Natural killer cell (primary cell): ENCODE measurements around the gene TBC1D22A. TPM values are rescaled to one million over a fixed set of nuclear protein-coding genes. Genes with fewer than 3 reads are reported as not detected.

Experiments used
- ATAC-seq, 3 donors: fragments of 150-1000 bp in 2 of 3; fragments of 200-7000 bp in 1 of 3; cut with Tn5 transposase; 1 replicate in 1 of 3; 2 replicates in 2 of 3; pipeline ENCODE4 v1.10.0; 2021; ENCODE audit warnings: mild to moderate bottlenecking in 2 of 3, moderate library complexity in 2 of 3
- DNase-seq, 2 donors: peaks; one replicate each; pipeline versions ENCODE4 v3.0.0 to v3.0.0-alpha.2; 2013 to 2021; ENCODE audit warnings: mixed read lengths in 1 of 2
- H3K27ac ChIP-seq: one replicate; pipeline ENCODE4 v1.5.1; 2013; ENCODE audit warnings: mild to moderate bottlenecking, low read length
- H3K27me3 ChIP-seq: one replicate; pipeline ENCODE4 v1.6.1; 2013; ENCODE audit warnings: low read length; ENCODE audit not compliant: control insufficient read depth, insufficient read depth
- H3K36me3 ChIP-seq: one replicate; pipeline ENCODE4 v1.6.1; 2013; ENCODE audit warnings: low read length; ENCODE audit not compliant: control insufficient read depth, insufficient read depth
- H3K4me1 ChIP-seq: one replicate; pipeline ENCODE4 v1.6.1; 2013; ENCODE audit warnings: low read length; ENCODE audit not compliant: control insufficient read depth, insufficient read depth
- H3K4me3 ChIP-seq: one replicate; pipeline ENCODE4 v1.5.1; 2013; ENCODE audit warnings: low read length
- H3K9me3 ChIP-seq: one replicate; pipeline ENCODE4 v1.6.1; 2013; ENCODE audit warnings: low read length; ENCODE audit not compliant: control insufficient read depth, insufficient read depth
- H3K27ac Mint-ChIP-seq, 2 donors: one replicate each; pipeline ENCODE4 v1.8.0; 2022; ENCODE audit warnings: mild to moderate bottlenecking in 2 of 2, mixed read lengths in 2 of 2, moderate library complexity in 1 of 2
- H3K27me3 Mint-ChIP-seq, 2 donors: one replicate each; pipeline ENCODE4 v1.8.0; 2022; ENCODE audit warnings: low read depth in 2 of 2, mixed read lengths in 2 of 2
- H3K36me3 Mint-ChIP-seq: one replicate; pipeline ENCODE4 v1.8.0; 2022; ENCODE audit warnings: mixed read lengths
- H3K4me1 Mint-ChIP-seq, 2 donors: one replicate each; pipeline ENCODE4 v1.8.0; 2022; ENCODE audit warnings: mixed read lengths in 2 of 2
- H3K4me3 Mint-ChIP-seq: one replicate; pipeline ENCODE4 v1.8.0; 2022; ENCODE audit warnings: mild to moderate bottlenecking, moderate library complexity, mixed read lengths
- H3K9me3 Mint-ChIP-seq, 2 donors: one replicate each; pipeline ENCODE4 v1.8.0; 2022; ENCODE audit warnings: mixed read lengths in 2 of 2
- WGBS: methylation state at CpG from one replicate; pipeline ENCODE4 v1.1.7; 2013; ENCODE audit warnings: missing lambda C conversion rate; ENCODE audit not compliant: insufficient coverage; 5-methylcytosine and 5-hydroxymethylcytosine counted together
- intact Hi-C: fragments of 100-400 bp; cut with micrococcal nuclease; formaldehyde crosslinking; loops from one replicate; pipeline ENCODE4 v1.14.2; 2022
- total RNA-seq, 4 donors: library from RNA; stranded (reverse); fragments of 120-200 nt in 1 of 4; gene quantifications; one replicate each; pipeline versions ENCODE4 v1.2.3 to v1.2.4, GENCODE V29; 2013 to 2022
- TF ChIP-seq, protein P1 (sequence below): fragments of 200-600 bp; IDR thresholded peaks from one replicate; pipeline ENCODE4 v1.8.0; 2022; ENCODE audit warnings: antibody characterized with exemption

Gene TBC1D22A
- total RNA-seq, 3 donors from 2014 or later (not counting 1 experiment from before 2014, with no cell fraction given): 47.4 to 53.7 (median 53.2) TPM

GRCh38 chr22:47120399-47120798 lies 357.9 kb downstream of the TBC1D22A start:
- no peak overlapping the region for H3K4me3 Mint-ChIP-seq
- no peaks in the 10 kb centered on the region for H3K36me3 Mint-ChIP-seq
- no peak for DNase-seq
- H3K4me1 Mint-ChIP-seq: peaks cover 8 to 18% of the 10 kb centered on the region in 2 donors
- no peaks in the 10 kb centered on the region for H3K9me3 Mint-ChIP-seq
- Histone ChIP-seq H3K4me3 (no peak overlapping the region), H3K4me1 (no peaks in the 10 kb centered on the region), H3K9me3 (no peaks in the 10 kb centered on the region), H3K27me3 (no peaks in the 10 kb centered on the region), H3K36me3 (peaks cover 1% of the 10 kb centered on the region), H3K27ac (no peak overlapping the region)
- WGBS: 92% methylated on average over 2 of the region's 2 CpGs
- no peak overlapping the region for H3K27ac Mint-ChIP-seq
- intact Hi-C loops: no loop called here
- no peaks in the 10 kb centered on the region for H3K27me3 Mint-ChIP-seq
- no peak for ATAC-seq
- TF ChIP-seq, protein P1, sequence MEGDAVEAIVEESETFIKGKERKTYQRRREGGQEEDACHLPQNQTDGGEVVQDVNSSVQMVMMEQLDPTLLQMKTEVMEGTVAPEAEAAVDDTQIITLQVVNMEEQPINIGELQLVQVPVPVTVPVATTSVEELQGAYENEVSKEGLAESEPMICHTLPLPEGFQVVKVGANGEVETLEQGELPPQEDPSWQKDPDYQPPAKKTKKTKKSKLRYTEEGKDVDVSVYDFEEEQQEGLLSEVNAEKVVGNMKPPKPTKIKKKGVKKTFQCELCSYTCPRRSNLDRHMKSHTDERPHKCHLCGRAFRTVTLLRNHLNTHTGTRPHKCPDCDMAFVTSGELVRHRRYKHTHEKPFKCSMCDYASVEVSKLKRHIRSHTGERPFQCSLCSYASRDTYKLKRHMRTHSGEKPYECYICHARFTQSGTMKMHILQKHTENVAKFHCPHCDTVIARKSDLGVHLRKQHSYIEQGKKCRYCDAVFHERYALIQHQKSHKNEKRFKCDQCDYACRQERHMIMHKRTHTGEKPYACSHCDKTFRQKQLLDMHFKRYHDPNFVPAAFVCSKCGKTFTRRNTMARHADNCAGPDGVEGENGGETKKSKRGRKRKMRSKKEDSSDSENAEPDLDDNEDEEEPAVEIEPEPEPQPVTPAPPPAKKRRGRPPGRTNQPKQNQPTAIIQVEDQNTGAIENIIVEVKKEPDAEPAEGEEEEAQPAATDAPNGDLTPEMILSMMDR: no peak

DNA sequence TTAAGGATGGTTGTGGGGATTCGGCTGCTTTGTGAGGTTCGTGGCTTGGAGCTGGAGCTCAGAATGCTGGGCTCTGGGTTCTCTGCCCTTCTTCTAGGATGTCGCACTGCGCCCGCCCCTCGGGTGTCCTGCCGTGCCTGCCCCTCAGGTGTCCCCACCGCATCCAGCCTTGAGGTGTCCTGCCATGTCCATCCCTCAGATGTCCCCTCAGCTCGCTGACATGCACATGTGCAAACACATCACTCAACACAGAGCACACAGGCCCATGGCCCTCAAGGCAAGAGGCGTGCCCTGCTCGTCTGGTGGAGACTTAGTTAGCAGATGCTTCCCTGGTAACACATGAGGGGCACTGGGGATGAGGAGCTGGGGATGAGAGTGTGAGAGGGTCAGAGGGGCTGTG lies 359.3 kb downstream of the TBC1D22A start:
- Histone ChIP-seq H3K4me3 (no peak overlapping the region), H3K27me3 (no peaks in the 10 kb centered on the region), H3K9me3 (no peaks in the 10 kb centered on the region), H3K36me3 (no peaks in the 10 kb centered on the region), H3K27ac (no peak overlapping the region), H3K4me1 (no peaks in the 10 kb centered on the region)
- H3K9me3 Mint-ChIP-seq: no peaks in the 10 kb centered on the region
- peaks cover 10 to 19% of the 10 kb centered on the region in 2 donors for H3K4me1 Mint-ChIP-seq
- intact Hi-C loops: no loop called here
- H3K27me3 Mint-ChIP-seq: no peaks in the 10 kb centered on the region
- DNase-seq: no peak
- H3K36me3 Mint-ChIP-seq: no peaks in the 10 kb centered on the region
- no peak overlapping the region for H3K27ac Mint-ChIP-seq
- H3K4me3 Mint-ChIP-seq: no peak overlapping the region
- TF ChIP-seq, protein P1: no peak
- no peak for ATAC-seq
- 97% methylated on average over 11 of the region's 11 CpGs for WGBS

DNA sequence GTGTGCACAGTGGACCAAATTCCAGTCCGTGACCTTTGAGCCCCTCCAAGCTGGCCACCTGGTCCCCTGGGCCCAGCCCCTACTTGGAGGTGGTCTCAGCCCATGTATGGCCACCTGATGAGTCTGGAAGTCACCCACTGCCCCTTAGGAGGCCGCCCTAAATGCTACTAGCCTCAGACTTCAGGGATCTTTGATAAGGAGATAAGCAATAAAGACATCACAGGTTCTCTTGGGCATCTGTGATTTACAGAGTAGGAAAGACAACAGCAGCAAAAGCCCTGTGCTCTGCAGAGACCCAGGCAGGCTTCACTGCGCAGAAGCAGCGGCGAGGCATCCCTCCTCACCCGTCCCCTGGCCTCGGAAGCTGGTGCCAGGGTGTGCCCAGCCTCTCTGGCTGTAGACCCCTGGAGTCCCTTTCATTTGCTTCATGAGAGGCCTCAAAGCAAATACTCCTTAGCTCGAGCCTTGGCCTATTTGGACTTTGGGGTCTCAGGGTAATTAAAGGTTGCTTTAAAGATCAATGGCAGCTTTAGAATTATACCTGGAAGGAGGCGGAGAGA lies 360.1 kb downstream of the TBC1D22A start:
- TF ChIP-seq, protein P1: no peak
- no peak overlapping the region for H3K27ac Mint-ChIP-seq
- H3K36me3 Mint-ChIP-seq: no peaks in the 10 kb centered on the region
- no peaks in the 10 kb centered on the region for H3K36me3 ChIP-seq
- ATAC-seq (no peak), DNase-seq (no peak)
- H3K27me3 Mint-ChIP-seq: no peaks in the 10 kb centered on the region
- intact Hi-C loops: no loop called here
- no peak overlapping the region for H3K27ac ChIP-seq
- H3K4me3 Mint-ChIP-seq: no peak overlapping the region
- H3K9me3 Mint-ChIP-seq: no peaks in the 10 kb centered on the region
- 87% methylated on average over 9 of the region's 9 CpGs for whole genome bisulfite sequencing
- peaks cover 10 to 16% of the 10 kb centered on the region in 2 donors for H3K4me1 Mint-ChIP-seq
- H3K4me3 ChIP-seq: no peak overlapping the region
- no peaks in the 10 kb centered on the region for H3K4me1 ChIP-seq
- no peaks in the 10 kb centered on the region for H3K9me3 ChIP-seq
- no peaks in the 10 kb centered on the region for H3K27me3 ChIP-seq
